Stomach smooth muscle (tissue), 2 donors: ENCODE results near the gene DERA.

Experiments
- H3K27ac ChIP-seq: one replicate; pipeline ENCODE4 v1.7.0; 2013; ENCODE audit warnings: mild to moderate bottlenecking, low read length, inconsistent platforms
- H3K27me3 ChIP-seq, 2 donors: one replicate each; pipeline ENCODE4 v1.7.0; 2013; ENCODE audit warnings: low read length in 2 of 2; ENCODE audit not compliant: insufficient read depth in 2 of 2, control insufficient read depth in 1 of 2
- H3K36me3 ChIP-seq, 2 donors: one replicate each; pipeline ENCODE4 v1.7.0; 2013; ENCODE audit warnings: low read length in 2 of 2; ENCODE audit not compliant: control insufficient read depth in 2 of 2, insufficient read depth in 2 of 2
- H3K4me1 ChIP-seq: one replicate; pipeline ENCODE4 v1.7.0; 2013; ENCODE audit warnings: low read length; ENCODE audit not compliant: control insufficient read depth, insufficient read depth
- H3K4me3 ChIP-seq, 2 donors: one replicate each; pipeline ENCODE4 v1.7.0; 2013; ENCODE audit warnings: low read length in 2 of 2
- H3K9ac ChIP-seq, 2 donors: one replicate each; pipeline ENCODE4 v1.7.0; 2013; ENCODE audit warnings: low read length in 2 of 2, mild to moderate bottlenecking in 1 of 2
- H3K9me3 ChIP-seq, 2 donors: one replicate each; pipeline ENCODE4 v1.7.0; 2013; ENCODE audit warnings: low read length in 2 of 2; ENCODE audit not compliant: control insufficient read depth in 2 of 2
- donor health status: healthy.
- donor health status: Pancreatic carcinoma.

DERA gene

GRCh38 chr12:16063726-16064125, 152.6 kb downstream of the DERA start:
- no peak overlapping the region for H3K4me3 ChIP-seq
- no peaks in the 10 kb centered on the region for H3K27me3 ChIP-seq
- no peak overlapping the region for H3K27ac ChIP-seq
- no peaks in the 10 kb centered on the region for H3K36me3 ChIP-seq
- no peaks in the 10 kb centered on the region for H3K4me1 ChIP-seq
- H3K9ac ChIP-seq, result no peak overlapping the region
- H3K9me3 ChIP-seq, result no peaks in the 10 kb centered on the region

- H3K9me3 ChIP-seq, result no peaks in the 10 kb centered on the region
- H3K9ac ChIP-seq, result no peak overlapping the region
- no peaks in the 10 kb centered on the region for H3K27me3 ChIP-seq
- no peak overlapping the region for H3K27ac ChIP-seq
- H3K4me1 ChIP-seq, result no peaks in the 10 kb centered on the region
- no peak overlapping the region for H3K4me3 ChIP-seq
- H3K36me3 ChIP-seq, result no peaks in the 10 kb centered on the region
Measured at GRCh38 chr12:16070113-16070512, 159.0 kb downstream of the DERA start.

GRCh38 chr12:16072678-16073077, 161.5 kb downstream of the DERA start:
- Histone ChIP-seq H3K9ac (no peak overlapping the region), H3K9me3 (no peaks in the 10 kb centered on the region), H3K4me3 (no peak overlapping the region), H3K27me3 (no peaks in the 10 kb centered on the region), H3K4me1 (no peaks in the 10 kb centered on the region), H3K27ac (no peak overlapping the region), H3K36me3 (no peaks in the 10 kb centered on the region)

GRCh38 chr12:16074894-16075293, 163.8 kb downstream of the DERA start:
- no peak overlapping the region for H3K27ac ChIP-seq
- H3K9ac ChIP-seq, result no peak overlapping the region
- no peaks in the 10 kb centered on the region for H3K36me3 ChIP-seq
- no peak overlapping the region for H3K4me3 ChIP-seq
- H3K27me3 ChIP-seq, result no peaks in the 10 kb centered on the region
- no peaks in the 10 kb centered on the region for H3K9me3 ChIP-seq
- no peaks in the 10 kb centered on the region for H3K4me1 ChIP-seq

- Histone ChIP-seq H3K9me3 (no peaks in the 10 kb centered on the region), H3K27ac (no peak overlapping the region), H3K27me3 (no peaks in the 10 kb centered on the region), H3K4me1 (no peaks in the 10 kb centered on the region), H3K36me3 (no peaks in the 10 kb centered on the region), H3K9ac (no peak overlapping the region), H3K4me3 (no peak overlapping the region)
Measured at GRCh38 chr12:16075887-16076286, 164.8 kb downstream of the DERA start.

- Histone ChIP-seq H3K4me1 (no peaks in the 10 kb centered on the region), H3K27ac (no peak overlapping the region), H3K4me3 (no peak overlapping the region), H3K27me3 (no peaks in the 10 kb centered on the region), H3K9ac (no peak overlapping the region), H3K9me3 (no peaks in the 10 kb centered on the region), H3K36me3 (no peaks in the 10 kb centered on the region)
Measured at GRCh38 chr12:16076557-16076956, 165.4 kb downstream of the DERA start.

GRCh38 chr12:16076970-16077522, 165.9 kb downstream of the DERA start:
- Histone ChIP-seq H3K4me1 (no peaks in the 10 kb centered on the region), H3K9me3 (no peaks in the 10 kb centered on the region), H3K4me3 (no peak overlapping the region), H3K27me3 (no peaks in the 10 kb centered on the region), H3K9ac (no peak overlapping the region), H3K36me3 (no peaks in the 10 kb centered on the region), H3K27ac (no peak overlapping the region)

GRCh38 chr12:16086462-16086861, 175.3 kb downstream of the DERA start:
- H3K36me3 ChIP-seq, result no peaks in the 10 kb centered on the region
- H3K9me3 ChIP-seq, result no peaks in the 10 kb centered on the region
- no peak overlapping the region for H3K9ac ChIP-seq
- H3K27ac ChIP-seq, result no peak overlapping the region
- no peaks in the 10 kb centered on the region for H3K4me1 ChIP-seq
- no peak overlapping the region for H3K4me3 ChIP-seq
- H3K27me3 ChIP-seq, result no peaks in the 10 kb centered on the region

- Histone ChIP-seq H3K4me1 (no peaks in the 10 kb centered on the region), H3K9me3 (no peaks in the 10 kb centered on the region), H3K36me3 (no peaks in the 10 kb centered on the region), H3K9ac (no peak overlapping the region), H3K27me3 (no peaks in the 10 kb centered on the region), H3K27ac (no peak overlapping the region), H3K4me3 (no peak overlapping the region)
Measured at GRCh38 chr12:16086942-16087341, 175.8 kb downstream of the DERA start.
